Neural crest cell (in vitro differentiated cells): ENCODE data around the gene SOAT1. TPM values are rescaled to one million over a fixed set of nuclear protein-coding genes. Genes with fewer than 3 reads are reported as not detected.

ENCODE experiments used
- DNase-seq: peaks from one replicate; pipeline ENCODE4 v3.0.0; 2021; ENCODE audit warnings: low read depth, mixed read lengths, low spot score
- H3K27ac Mint-ChIP-seq: one replicate; pipeline ENCODE4 v1.8.0; 2021; ENCODE audit warnings: mild to moderate bottlenecking, mixed read lengths; ENCODE audit not compliant: unreplicated experiment
- H3K27me3 Mint-ChIP-seq: 2 replicates; pipeline ENCODE4 v1.8.0; 2021; ENCODE audit warnings: low read depth, mild to moderate bottlenecking, mixed read lengths
- H3K36me3 Mint-ChIP-seq: 2 replicates; pipeline ENCODE4 v1.8.0; 2021; ENCODE audit warnings: low read depth, mild to moderate bottlenecking, mixed read lengths
- H3K4me1 Mint-ChIP-seq: 2 replicates; pipeline ENCODE4 v1.8.0; 2021; ENCODE audit warnings: mixed read lengths
- H3K4me3 Mint-ChIP-seq: one replicate; pipeline ENCODE4 v1.8.0; 2021; ENCODE audit warnings: mild to moderate bottlenecking, mixed read lengths
- H3K9me3 Mint-ChIP-seq: 2 replicates; pipeline ENCODE4 v1.8.0; 2021; ENCODE audit warnings: mixed read lengths
- total RNA-seq: library from RNA; stranded (reverse); gene quantifications from 2 replicates; pipeline ENCODE4 v1.2.1, GENCODE V29; 2021
- TF ChIP-seq, protein P1 (sequence below): fragments of 200-600 bp; sonication (generic); conservative IDR thresholded peaks from 2 replicates; pipeline ENCODE4 v1.5.0; 2021; ENCODE audit warnings: antibody characterized with exemption, mild to moderate bottlenecking

The SOAT1 gene
- total RNA-seq, 1 donor from 2014 or later: 44.8 TPM

DNA sequence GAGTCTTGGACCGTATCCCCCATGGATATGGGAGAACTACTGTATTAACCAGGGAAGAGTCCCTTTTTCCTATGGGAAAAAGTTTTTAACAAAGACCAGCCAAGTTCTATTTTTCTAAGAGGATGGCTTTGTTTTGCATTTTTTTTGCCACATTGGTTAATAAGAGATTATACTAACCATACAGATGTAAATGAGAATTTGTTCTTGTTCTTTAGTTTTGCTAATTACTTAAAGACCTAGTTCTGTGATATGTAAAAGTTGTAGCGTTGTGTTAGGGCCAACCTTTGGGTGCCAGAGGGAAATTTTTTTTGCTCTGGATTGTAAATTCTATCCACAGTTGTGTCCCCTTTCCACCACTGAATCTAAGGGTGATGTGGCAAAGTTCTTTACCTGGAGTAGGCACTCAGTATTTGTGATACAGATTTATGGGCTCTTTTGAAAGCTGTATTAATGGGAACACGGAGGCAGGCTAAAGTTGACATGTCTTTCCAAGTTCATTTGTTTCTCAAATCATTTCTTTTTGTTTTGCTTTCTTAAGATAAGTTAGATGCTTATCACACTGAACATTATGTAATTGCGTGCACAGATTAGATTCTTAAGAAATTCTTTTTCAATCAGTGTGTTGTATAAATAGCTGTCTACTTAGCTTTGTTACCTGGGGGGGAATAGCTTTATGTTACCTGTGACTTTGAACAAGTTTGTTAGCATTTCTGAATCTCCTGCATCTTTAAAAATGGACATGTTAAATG, 2.9 kb downstream of the SOAT1 start:
- no peaks in the 10 kb centered on the region for H3K9me3 Mint-ChIP-seq
- TF ChIP-seq, protein P1, sequence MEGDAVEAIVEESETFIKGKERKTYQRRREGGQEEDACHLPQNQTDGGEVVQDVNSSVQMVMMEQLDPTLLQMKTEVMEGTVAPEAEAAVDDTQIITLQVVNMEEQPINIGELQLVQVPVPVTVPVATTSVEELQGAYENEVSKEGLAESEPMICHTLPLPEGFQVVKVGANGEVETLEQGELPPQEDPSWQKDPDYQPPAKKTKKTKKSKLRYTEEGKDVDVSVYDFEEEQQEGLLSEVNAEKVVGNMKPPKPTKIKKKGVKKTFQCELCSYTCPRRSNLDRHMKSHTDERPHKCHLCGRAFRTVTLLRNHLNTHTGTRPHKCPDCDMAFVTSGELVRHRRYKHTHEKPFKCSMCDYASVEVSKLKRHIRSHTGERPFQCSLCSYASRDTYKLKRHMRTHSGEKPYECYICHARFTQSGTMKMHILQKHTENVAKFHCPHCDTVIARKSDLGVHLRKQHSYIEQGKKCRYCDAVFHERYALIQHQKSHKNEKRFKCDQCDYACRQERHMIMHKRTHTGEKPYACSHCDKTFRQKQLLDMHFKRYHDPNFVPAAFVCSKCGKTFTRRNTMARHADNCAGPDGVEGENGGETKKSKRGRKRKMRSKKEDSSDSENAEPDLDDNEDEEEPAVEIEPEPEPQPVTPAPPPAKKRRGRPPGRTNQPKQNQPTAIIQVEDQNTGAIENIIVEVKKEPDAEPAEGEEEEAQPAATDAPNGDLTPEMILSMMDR: no peak
- peak overlapping the region; percentile 58 for H3K4me3 Mint-ChIP-seq
- no peak for DNase-seq
- peak overlapping the region; percentile 74 for H3K27ac Mint-ChIP-seq
- H3K36me3 Mint-ChIP-seq: no peaks in the 10 kb centered on the region
- peaks cover 49% of the 10 kb centered on the region for H3K4me1 Mint-ChIP-seq
- no peaks in the 10 kb centered on the region for H3K27me3 Mint-ChIP-seq

GRCh38 chr1:179297105-179297378, 3.4 kb downstream of the SOAT1 start:
- Mint-ChIP-seq H3K27ac (peak overlapping the region; percentile 74), H3K4me1 (peaks cover 50% of the 10 kb centered on the region), H3K4me3 (peak overlapping the region; percentile 7), H3K36me3 (no peaks in the 10 kb centered on the region), H3K9me3 (no peaks in the 10 kb centered on the region), H3K27me3 (no peaks in the 10 kb centered on the region)
- TF ChIP-seq, protein P1: no peak
- DNase-seq: no peak

DNA sequence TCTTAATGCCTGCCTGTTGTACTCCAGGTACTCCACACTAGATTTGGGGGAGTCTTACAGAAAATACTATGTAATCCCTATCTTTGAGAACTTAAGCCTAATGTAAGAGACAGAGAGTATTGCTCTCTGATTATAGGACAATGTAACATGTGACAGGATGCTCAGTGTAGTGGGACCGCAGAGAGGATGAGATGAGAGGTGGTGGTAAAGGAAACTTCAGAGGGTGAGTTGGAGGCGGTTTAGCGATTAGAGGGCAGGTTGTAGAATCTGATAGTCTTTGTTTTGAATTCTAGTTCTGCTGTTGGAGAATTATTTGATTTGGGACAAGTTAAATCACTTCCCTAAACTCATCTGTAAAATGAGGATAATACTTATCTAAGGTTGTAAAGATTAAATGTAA, 5.4 kb downstream of the SOAT1 start:
- Mint-ChIP-seq H3K4me3 (no peak overlapping the region), H3K9me3 (no peaks in the 10 kb centered on the region), H3K27ac (no peak overlapping the region), H3K36me3 (peaks cover 4% of the 10 kb centered on the region), H3K27me3 (no peaks in the 10 kb centered on the region), H3K4me1 (peaks cover 38% of the 10 kb centered on the region)
- no peak for DNase-seq
- TF ChIP-seq, protein P1: no peak

- TF ChIP-seq, protein P1: no peak
- Mint-ChIP-seq H3K4me1 (peaks cover 29% of the 10 kb centered on the region), H3K27me3 (no peaks in the 10 kb centered on the region), H3K27ac (no peak overlapping the region), H3K9me3 (no peaks in the 10 kb centered on the region), H3K4me3 (no peak overlapping the region), H3K36me3 (peaks cover 5% of the 10 kb centered on the region)
- no peak for DNase-seq
Measured at GRCh38 chr1:179300112-179300511, 6.5 kb downstream of the SOAT1 start.

DNA sequence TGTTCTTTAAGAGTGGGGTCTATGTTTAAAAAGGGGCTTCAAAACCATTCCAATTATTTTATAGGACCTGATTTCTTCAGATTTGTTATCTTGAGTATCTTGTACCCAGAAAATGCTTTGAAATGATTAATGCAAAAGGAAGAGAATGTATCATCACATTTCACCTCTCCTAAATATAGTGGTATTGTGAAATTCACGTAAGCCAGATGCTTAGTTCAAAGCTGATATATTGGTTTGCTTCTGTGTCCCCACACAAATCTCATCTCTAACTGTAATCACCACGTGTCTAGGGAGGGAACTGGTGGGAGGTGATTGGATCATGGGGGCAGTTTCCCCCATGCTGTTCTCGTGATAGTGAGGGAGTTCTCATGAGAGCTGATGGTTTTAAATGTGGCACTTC, 8.5 kb downstream of the SOAT1 start:
- Mint-ChIP-seq H3K27ac (no peak overlapping the region), H3K9me3 (no peaks in the 10 kb centered on the region), H3K4me1 (peaks cover 16% of the 10 kb centered on the region), H3K36me3 (peaks cover 18% of the 10 kb centered on the region), H3K27me3 (no peaks in the 10 kb centered on the region), H3K4me3 (no peak overlapping the region)
- TF ChIP-seq, protein P1: no peak
- no peak for DNase-seq
